ENCODE data around the gene DERL2.

Gene DERL2

DNA sequence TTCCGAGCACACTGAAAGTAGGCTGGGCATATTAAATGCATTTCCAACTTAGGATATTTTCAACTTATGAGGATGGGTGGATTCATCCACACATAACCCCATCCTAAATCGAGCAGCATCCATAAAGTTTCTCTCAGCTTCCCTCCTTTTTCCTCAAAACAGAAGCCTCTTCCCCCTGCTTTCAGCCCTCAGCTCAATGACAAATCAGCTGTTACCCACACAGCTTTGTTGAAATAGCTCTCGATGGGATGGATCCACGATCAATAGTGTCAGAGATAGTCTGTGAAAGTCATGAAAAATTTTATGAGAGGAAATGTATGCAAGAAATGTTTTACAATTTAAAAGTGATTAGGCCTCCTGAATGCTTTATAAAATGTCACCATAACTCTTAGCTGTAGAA is 19.7 kb downstream of the DERL2 start:
- no peak overlapping the region for H3K27ac ChIP-seq
- TF ChIP-seq CTCF (conservative IDR thresholded peaks at IDR 0.05) (no peak), ZFX (IDR thresholded peaks at IDR 0.05) (no peak)

- TF ChIP-seq ZFX (IDR thresholded peaks at IDR 0.05) (no peak), CTCF (conservative IDR thresholded peaks at IDR 0.05) (no peak)
- no peak overlapping the region for H3K27ac ChIP-seq
Measured at GRCh38 chr17:5464717-5465507, 21.1 kb downstream of the DERL2 start.

DNA sequence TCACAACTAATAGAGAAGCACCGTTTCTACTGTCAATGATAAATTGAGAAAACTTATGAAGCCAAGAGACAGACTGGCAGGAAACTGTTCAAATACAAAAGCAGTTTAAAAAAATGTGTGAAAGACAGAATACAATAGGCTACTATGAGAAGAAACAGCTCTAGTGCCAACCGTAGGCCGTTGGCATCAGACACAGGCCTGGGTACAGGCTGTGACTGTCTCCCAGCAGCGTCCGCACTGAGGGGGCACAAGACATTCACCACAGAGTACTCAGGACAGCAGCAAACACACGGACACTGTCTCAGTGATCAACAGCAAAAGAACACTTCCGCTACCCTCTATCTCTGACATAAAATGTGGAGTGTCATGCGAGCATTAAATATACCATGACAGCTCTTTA is 39.2 kb downstream of the DERL2 start:
- TF ChIP-seq CTCF (conservative IDR thresholded peaks at IDR 0.05) = no peak
- no peak for TF ChIP-seq ZFX (IDR thresholded peaks at IDR 0.05)
- no peak overlapping the region for H3K27ac ChIP-seq

GRCh38 chr17:5444209-5444608 is 41.8 kb downstream of the DERL2 start:
- TF ChIP-seq CTCF (conservative IDR thresholded peaks at IDR 0.05) (no peak), ZFX (IDR thresholded peaks at IDR 0.05) (no peak)
- no peak overlapping the region for H3K27ac ChIP-seq

DNA sequence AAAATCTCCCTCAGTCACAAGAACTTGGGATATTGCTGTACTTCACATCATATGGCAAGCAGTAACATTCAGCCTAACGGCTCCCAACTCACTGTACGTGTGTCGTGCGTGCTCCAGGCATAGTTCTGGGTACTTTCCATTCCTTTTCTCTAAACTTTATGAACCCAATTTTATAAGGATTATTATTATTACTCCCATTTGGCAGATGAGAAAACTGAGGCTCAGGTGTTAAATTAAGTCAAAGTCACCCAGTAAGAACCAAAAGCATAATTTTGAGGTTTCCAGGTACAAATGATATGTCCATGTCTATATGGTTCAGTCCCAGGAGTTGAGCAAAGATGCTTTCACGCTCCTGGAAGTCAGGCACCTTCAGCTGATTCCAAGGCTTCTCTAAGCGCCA is 42.2 kb downstream of the DERL2 start:
- no peak for TF ChIP-seq ZFX (IDR thresholded peaks at IDR 0.05)
- no peak for TF ChIP-seq CTCF (conservative IDR thresholded peaks at IDR 0.05)

GRCh38 chr17:5439446-5439764 is 46.6 kb downstream of the DERL2 start:
- peak overlapping the region; percentile 88 for H3K27ac ChIP-seq

More for the DNA sequence above, 42.2 kb downstream of the DERL2 start:
- no peak overlapping the region for H3K27ac ChIP-seq

More at GRCh38 chr17:5439446-5439764, 46.6 kb downstream of the DERL2 start:
- TF ChIP-seq CTCF (conservative IDR thresholded peaks at IDR 0.05) (no peak; the same call in none of the 2 replicates), ZFX (IDR thresholded peaks at IDR 0.05) (no peak)
